GM04504 (cell line): ENCODE results near the gene PECR.
"Not testable (repeated sequence)": the region's sequence is repeated elsewhere in the genome, so short reads cannot be mapped to it uniquely, and the experiment has no call there.

Experiments
- DNase-seq: peaks from one replicate; pipeline ENCODE4 v3.0.0-alpha.2; 2012; ENCODE audit warnings: low read depth

The PECR gene

GRCh38 chr2:216029416-216030129, 52.0 kb downstream of the PECR start:
- no peak for DNase-seq

DNA sequence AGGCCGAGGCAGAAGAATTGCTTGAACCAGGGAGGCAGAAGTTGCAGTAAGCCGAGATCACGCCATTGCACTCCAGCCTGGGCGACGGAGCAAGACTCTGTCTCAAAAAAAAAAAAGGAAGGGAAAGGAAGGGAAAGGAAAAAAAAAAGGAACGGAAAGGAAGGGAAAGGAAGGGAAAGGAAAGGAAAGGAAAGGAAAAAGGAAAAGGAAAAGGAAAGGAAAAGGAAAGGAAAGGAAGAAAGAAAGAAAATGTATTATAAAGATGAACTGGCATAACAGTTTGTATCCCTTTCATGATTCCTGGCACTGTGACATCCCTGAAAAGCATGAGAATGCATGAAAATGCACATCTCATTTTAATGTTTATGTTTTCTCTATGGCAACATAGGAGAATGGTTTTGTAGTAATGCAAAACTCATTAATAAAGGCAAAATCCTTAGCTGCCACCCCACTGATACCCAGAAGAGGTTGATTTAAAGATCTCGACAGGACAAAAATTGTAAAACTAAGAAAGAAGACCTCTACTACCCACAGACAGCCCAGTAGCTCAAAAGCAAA, 56.8 kb downstream of the PECR start:
- no peak for DNase-seq

DNA sequence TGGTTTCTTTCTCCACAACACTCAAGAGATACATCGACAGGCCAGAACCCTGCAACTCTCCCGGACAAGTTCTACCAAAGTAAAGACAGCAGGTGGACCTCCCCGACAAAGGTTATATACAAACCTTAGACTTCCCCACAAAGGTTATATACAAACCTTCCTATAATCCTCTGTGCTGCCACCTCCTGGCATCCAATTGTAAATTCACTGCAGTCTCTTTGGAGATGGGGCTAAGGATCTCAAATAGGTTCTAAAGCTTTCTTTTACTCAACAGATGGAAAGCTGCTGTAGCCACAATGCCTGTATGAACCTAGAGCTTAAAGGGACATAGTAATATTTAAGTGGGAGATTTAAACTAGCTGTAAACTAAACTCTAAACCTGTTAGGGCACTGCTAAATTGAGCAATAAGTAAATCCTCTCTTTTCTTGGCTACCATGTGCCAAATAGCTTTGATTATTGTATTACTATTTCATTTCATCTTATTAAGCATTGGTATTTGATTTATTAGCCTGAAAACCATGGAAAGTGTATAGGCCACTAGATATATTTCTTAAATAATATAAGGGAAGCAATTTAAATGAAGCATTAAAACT, 58.5 kb downstream of the PECR start:
- no peak for DNase-seq

- no peak for DNase-seq
These were observed 59.6 kb downstream of the PECR start for GRCh38 chr2:216021768-216022565.

DNA sequence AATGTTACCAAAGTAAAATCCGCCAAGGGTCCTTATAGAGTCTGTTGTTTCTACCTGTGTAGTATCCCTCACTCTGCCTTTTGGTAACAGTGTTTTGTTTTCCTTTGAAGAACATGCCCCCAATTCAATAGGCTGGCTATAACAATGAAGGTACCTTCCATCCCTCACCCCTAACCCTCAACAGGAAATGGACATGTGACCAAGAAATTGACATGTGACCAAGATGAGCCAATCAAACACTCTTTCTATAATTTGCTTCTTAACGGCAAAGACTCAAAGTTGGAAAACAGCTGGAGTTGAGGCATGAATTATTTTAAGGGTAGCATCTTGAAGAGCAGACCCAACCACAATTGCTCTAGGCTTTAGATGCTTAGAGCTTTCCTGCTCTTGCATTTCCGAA, 62.9 kb downstream of the PECR start:
- DNase-seq, result no peak

DNA sequence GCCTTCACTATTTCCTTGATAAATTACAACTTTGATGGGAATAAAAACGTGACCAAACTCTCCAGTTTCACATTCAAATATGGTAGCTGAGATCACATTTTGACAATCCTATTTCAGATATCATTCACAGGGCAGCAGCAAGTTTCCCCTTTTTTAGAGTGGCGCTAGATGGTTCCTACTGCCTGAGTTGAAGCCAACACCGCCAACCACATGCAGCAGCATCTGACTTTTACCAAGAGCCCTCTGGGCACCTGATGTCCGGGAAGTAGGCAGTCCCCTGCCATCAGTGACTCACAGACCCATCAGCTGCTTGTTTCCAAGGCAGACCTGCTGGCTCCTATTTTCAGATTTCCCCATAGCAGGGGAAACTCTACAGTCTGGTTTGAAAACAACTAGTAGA, 64.2 kb downstream of the PECR start:
- no peak for DNase-seq

- no peak for DNase-seq
These were observed 65.0 kb downstream of the PECR start for GRCh38 chr2:216016581-216016980.

GRCh38 chr2:216015722-216016464, 65.7 kb downstream of the PECR start:
- no peak for DNase-seq

GRCh38 chr2:216014986-216015385, 66.6 kb downstream of the PECR start:
- no peak for DNase-seq

DNA sequence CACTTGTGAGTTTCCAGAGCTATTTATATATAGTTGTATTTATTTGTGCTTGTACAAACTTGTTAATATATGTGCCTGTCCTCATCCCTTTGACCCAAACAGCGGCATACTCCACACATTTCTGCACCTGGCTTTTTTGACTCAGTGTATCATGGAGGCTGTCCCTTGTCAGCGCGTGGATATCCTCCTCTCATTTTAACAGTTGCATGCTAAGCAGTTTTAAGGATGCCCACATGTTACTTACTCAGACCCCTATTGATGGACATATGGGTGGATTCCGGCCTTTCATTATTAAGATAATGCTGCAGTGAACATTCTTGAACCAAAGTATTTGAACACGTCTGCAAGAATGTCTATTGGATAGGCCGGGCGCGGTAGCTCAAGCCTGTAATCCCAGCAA, 67.6 kb downstream of the PECR start:
- DNase-seq, result no peak

GRCh38 chr2:216013080-216013909, 68.3 kb downstream of the PECR start, which contains the start of gene MREG:
Gene MREG, minus strand, starts transcription at chr2:216013551. Its CDS starts 224 bp downstream, at chr2:216013327.
- no peak for DNase-seq

DNA sequence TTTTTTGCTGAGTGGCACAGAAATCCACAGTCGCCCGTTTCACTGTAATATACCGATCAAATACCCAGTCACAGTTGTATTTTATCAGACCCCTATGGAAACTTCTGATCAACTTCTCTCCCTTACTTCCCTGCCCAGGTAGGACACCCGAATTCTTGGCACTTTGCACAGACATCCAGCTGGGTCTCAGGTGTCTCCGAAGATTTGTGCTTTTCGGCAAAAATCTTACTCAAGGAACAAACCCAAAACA, 68.9 kb downstream of the PECR start:
- no peak for DNase-seq

GRCh38 chr2:216012133-216012829, 69.3 kb downstream of the PECR start:
- DNase-seq, result no peak

DNA sequence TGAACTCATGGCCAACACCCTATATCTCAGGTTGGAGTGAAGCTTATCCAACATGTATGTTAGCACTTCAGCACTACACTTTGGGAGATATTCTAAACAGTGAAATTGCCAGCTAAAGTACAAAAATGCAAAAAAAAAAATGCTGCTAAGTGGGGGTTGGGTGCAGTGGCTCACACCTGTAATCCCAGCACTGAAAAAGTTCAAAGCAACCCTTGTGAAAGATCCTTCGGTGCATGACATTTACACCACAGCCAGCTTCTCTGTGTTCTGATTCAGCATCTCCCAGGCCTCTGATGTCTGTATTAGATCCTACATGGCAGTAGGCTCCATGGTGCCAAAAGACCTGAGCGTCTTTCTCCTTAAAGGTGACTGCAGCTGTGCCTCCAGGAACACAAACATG, 72.4 kb downstream of the PECR start:
- not testable (repeated sequence) for DNase-seq

DNA sequence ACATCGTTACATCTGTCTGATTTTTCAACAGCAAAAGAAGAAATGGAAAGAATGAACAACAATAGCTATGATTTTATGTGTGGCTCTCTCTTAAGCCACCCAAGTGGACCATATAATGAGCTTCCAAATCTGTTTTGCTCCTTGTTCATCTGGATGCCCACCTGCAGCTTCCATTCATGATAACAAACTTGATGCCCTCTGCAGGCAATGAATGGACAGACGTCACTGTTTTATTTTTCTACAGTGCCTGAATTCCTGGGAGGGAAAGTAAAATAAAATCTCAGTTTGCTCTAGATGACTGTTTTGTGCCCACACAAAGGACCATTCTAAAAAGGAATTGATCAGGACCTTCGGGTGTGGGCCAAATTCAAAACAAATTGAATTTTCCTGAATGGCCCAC, 73.2 kb downstream of the PECR start:
- no peak for DNase-seq

- DNase-seq, result no peak
These were observed 75.4 kb downstream of the PECR start for GRCh38 chr2:216006164-216006663.

DNA sequence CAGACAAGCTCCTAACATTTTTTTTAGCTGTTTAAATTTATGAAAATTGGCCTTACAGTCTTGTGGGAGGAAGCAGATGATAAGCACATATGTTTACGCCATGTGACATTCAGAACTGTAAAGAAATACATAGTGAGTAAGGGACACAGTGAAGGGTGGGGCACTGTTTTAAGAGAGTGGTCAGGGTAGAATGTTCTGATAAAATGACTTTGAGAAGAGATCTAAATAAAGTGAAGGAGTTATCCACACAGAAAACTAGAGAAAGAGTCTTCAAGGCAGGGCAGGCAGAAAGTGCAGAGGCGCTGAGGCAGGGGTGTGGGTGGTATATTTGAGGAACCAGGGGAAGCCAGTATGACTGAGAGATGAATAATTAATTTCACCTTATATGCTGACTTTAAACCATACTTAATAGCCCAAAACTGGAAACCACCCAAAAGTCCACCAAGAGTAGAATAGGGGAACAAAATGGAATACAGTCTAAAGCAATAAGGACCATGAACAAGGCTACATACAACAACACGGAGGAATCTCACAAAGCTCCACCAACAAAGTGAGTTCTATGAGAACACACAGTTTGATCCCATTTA, 76.8 kb downstream of the PECR start:
- no peak for DNase-seq

GRCh38 chr2:216003876-216004696, 77.5 kb downstream of the PECR start:
- no peak for DNase-seq

DNA sequence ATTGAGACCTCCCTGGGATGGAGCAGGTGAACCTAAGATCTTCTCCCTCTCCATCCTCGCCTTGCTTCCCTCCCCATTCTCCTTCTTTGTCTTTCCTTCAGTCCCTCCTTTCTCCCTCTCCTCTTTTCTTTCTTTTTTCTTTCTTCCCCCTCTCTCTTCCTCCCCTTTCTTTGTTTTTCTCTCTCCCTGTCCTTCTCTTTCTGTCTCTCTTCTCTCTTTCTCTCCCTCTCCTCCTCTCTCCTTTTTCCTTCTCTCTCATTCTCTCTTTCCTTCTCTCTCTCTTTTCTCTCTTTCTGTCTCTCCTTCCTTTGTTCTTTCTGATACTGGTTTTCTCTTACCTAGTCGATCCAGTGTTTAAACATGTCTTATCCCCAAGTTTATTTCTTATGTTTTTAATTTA, 78.9 kb downstream of the PECR start:
- no peak for DNase-seq
